Ovary (tissue), 3 donors: ENCODE results near the gene PRKACB.
"Not testable (repeated sequence)": the region's sequence is repeated elsewhere in the genome, so short reads cannot be mapped to it uniquely, and the experiment has no call there.

Experiments used
- CTCF ChIP-seq, 3 donors: fragments of 450-650 bp in 2 of 3; fragments of 200-600 bp in 1 of 3; IDR thresholded peaks; one replicate each; pipeline versions ENCODE4 v1.5.1 to v1.8.0; 2016 to 2022; ENCODE audit warnings: antibody characterized with exemption in 3 of 3, mild to moderate bottlenecking in 1 of 3
- EP300 ChIP-seq: sonication (generic); formaldehyde crosslinking; IDR thresholded peaks from one replicate; pipeline ENCODE4 v1.6.1; 2017; ENCODE audit warnings: antibody characterized with exemption
- POLR2A ChIP-seq: fragments of 450-650 bp; IDR thresholded peaks from one replicate; pipeline ENCODE4 v1.6.1; 2017; ENCODE audit warnings: antibody characterized with exemption, mild to moderate bottlenecking, moderate library complexity
- donor health status: DM: no; HTN: no; CAD: no.

GRCh38 chr1:84287389-84287788 lies 143.3 kb downstream of the PRKACB start:
- not testable (repeated sequence) for TF ChIP-seq CTCF (IDR thresholded peaks at IDR 0.05); POLR2A; EP300
